Ishikawa (cell line): ENCODE results near the gene KCNQ1.

ENCODE experiments used
- CEBPB ChIP-seq: IDR thresholded peaks from 2 replicates; pipeline ENCODE4 v1.6.1; 2012
- CREB1 ChIP-seq: IDR thresholded peaks from 2 replicates; pipeline ENCODE4 v1.6.1; 2012; ENCODE audit warnings: low read depth
- EGR1 ChIP-seq: IDR thresholded peaks from 2 replicates; pipeline ENCODE4 v1.6.1; 2012
- EP300 ChIP-seq: IDR thresholded peaks from 2 replicates; pipeline ENCODE4 v1.6.1; 2012; ENCODE audit warnings: borderline replicate concordance
- FOXM1 ChIP-seq: IDR thresholded peaks from 2 replicates; pipeline ENCODE4 v1.6.1; 2012; ENCODE audit warnings: low read depth, borderline replicate concordance
- NFIC ChIP-seq: IDR thresholded peaks from 2 replicates; pipeline ENCODE4 v1.6.1; 2012
- RAD21 ChIP-seq: IDR thresholded peaks from 2 replicates; pipeline ENCODE4 v1.6.1; 2012; ENCODE audit warnings: low read depth
- TAF1 ChIP-seq: IDR thresholded peaks from 2 replicates; pipeline ENCODE4 v1.6.1; 2012; ENCODE audit warnings: low read depth, mild to moderate bottlenecking
- TCF12 ChIP-seq: IDR thresholded peaks from 2 replicates; pipeline ENCODE4 v1.6.1; 2012; ENCODE audit warnings: low read depth
- TEAD4 ChIP-seq: IDR thresholded peaks from 2 replicates; pipeline ENCODE4 v1.6.1; 2012
- YY1 ChIP-seq: IDR thresholded peaks from 2 replicates; pipeline ENCODE4 v1.6.1; 2012; ENCODE audit warnings: low read depth
- TF ChIP-seq, protein P1 (sequence below): IDR thresholded peaks from 2 replicates; pipeline ENCODE4 v1.6.1; 2012; ENCODE audit warnings: low read depth, mild to moderate bottlenecking
- TF ChIP-seq, protein P2 (sequence below): IDR thresholded peaks from 2 replicates; pipeline ENCODE4 v1.6.1; 2012
- TF ChIP-seq, protein P3 (sequence below): IDR thresholded peaks from 2 replicates; pipeline ENCODE4 v1.6.1; 2012

DNA sequence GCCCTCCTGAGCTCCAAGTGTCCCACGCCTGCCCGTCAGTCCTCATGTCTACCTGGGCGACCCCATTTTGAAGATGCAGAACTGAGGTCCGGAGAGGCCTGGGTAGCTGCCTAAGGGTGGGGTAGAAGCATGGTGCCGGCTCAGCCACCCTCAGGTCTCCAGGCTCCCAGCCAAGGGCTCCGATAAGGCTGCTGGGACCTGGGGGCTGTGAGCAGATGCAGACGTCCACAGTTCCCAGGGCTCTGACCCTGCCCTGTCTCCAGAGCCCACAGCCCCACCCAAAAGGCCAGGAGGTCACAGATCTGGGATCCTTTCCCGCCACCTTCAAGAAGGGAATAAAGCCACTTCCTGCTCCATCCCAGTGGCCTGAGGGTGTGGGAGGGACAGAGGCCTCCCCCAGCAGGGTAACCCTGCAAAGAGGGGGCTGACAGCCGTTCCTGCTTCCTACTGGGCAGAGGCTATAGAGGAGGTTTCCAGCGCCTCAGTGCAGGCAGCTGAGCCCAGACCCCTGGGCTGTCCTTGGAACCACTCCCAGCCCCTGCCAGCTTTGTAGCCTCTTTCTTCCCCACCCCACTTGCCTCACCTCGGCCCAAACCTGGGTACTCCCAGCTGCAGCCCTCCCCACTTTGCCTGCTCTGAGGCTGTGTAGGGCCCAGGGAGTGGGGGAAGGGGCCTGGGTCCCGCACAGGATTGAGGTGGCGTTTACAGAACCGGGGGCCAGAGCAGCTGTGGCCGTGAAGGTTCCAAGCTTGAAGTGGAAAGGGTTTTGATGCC, 355.3 kb downstream of the KCNQ1 start:
- TF ChIP-seq TCF12 (no peak), RAD21 (no peak), YY1 (no peak), EGR1 (no peak), CREB1 (no peak), TEAD4 (no peak), EP300 (no peak), FOXM1 (no peak), TAF1 (no peak), CEBPB (no peak), NFIC (no peak)
- TF ChIP-seq, protein P1, sequence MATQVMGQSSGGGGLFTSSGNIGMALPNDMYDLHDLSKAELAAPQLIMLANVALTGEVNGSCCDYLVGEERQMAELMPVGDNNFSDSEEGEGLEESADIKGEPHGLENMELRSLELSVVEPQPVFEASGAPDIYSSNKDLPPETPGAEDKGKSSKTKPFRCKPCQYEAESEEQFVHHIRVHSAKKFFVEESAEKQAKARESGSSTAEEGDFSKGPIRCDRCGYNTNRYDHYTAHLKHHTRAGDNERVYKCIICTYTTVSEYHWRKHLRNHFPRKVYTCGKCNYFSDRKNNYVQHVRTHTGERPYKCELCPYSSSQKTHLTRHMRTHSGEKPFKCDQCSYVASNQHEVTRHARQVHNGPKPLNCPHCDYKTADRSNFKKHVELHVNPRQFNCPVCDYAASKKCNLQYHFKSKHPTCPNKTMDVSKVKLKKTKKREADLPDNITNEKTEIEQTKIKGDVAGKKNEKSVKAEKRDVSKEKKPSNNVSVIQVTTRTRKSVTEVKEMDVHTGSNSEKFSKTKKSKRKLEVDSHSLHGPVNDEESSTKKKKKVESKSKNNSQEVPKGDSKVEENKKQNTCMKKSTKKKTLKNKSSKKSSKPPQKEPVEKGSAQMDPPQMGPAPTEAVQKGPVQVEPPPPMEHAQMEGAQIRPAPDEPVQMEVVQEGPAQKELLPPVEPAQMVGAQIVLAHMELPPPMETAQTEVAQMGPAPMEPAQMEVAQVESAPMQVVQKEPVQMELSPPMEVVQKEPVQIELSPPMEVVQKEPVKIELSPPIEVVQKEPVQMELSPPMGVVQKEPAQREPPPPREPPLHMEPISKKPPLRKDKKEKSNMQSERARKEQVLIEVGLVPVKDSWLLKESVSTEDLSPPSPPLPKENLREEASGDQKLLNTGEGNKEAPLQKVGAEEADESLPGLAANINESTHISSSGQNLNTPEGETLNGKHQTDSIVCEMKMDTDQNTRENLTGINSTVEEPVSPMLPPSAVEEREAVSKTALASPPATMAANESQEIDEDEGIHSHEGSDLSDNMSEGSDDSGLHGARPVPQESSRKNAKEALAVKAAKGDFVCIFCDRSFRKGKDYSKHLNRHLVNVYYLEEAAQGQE: no peak
- TF ChIP-seq, protein P2, sequence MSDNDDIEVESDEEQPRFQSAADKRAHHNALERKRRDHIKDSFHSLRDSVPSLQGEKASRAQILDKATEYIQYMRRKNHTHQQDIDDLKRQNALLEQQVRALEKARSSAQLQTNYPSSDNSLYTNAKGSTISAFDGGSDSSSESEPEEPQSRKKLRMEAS: no peak
- TF ChIP-seq, protein P3, sequence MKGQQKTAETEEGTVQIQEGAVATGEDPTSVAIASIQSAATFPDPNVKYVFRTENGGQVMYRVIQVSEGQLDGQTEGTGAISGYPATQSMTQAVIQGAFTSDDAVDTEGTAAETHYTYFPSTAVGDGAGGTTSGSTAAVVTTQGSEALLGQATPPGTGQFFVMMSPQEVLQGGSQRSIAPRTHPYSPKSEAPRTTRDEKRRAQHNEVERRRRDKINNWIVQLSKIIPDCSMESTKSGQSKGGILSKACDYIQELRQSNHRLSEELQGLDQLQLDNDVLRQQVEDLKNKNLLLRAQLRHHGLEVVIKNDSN: no peak
